Pericardium fibroblast (primary cell): ENCODE data around the gene PLS1. TPM values are rescaled to one million over a fixed set of nuclear protein-coding genes. Genes with fewer than 3 reads are reported as not detected.

Experiments used
- total RNA-seq: library from RNA; depleted of rRNA; stranded (reverse); fragments of >200 nt; gene quantifications from 2 replicates; pipeline ENCODE4 v1.2.3, GENCODE V29; 2015

PLS1 gene
- total RNA-seq = 0.09 and 5.4 TPM in 2 replicates

GRCh38 chr3:142595951-142596725 is at the start of gene PLS1:
TSS of gene PLS1 (plus strand) at chr3:142596393. CDS start at chr3:142664238, 67,845 bp downstream.

GRCh38 chr3:142578329-142579223 is 17.6 kb upstream of the PLS1 start, which contains the start of gene ATR:
TSS of gene ATR (minus strand) at chr3:142578733. CDS start at chr3:142578704, 29 bp downstream.

GRCh38 chr3:142723968-142724681 is 127.9 kb downstream of the PLS1 start, which contains the start of gene TRPC1:
TSS of gene TRPC1 (plus strand) at chr3:142724034. CDS start at chr3:142724560, 526 bp downstream.

Other genes starting within 250 kb of the PLS1 start
- gene XRN1, start 148.4 kb upstream of the PLS1 start, total RNA-seq = 11.6 and 11.7 TPM in 2 replicates
- gene ATR, start 17.7 kb upstream of the PLS1 start, total RNA-seq = 9.9 and 11.4 TPM in 2 replicates
- 7.2 and 20.6 TPM in 2 replicates for gene TRPC1, start 127.6 kb downstream of the PLS1 start, total RNA-seq